ENCODE measurements around the gene MKLN1. TPM values are rescaled to one million over a fixed set of nuclear protein-coding genes. Genes with fewer than 3 reads are reported as not detected.

The MKLN1 gene
- total and polyA plus RNA-seq, 2 of the 4 experiments (the other 2 are of a cell fraction) = 17.5 to 52.0 TPM

DNA sequence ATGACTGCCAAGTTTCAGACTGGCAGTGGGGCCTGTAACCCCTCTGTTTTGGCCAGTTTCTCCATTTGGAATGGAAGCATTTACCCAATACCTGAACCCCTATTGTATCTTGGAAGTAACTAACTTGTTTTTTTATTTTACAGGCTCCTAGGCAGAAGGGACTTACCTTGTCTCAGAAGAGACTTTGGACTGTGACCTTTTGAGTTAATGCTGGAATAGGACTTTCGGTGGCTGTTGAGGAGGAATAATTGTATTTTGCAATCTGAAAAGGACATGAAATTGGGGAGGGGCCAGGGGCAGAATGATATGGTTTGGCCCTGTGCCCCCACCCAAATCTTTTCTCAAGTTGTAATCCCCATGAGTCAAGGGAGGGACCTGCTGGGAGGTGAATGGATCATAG lies 20.0 kb upstream of the MKLN1 start:
- H4K91ac ChIP-seq (ENCODE audit: insufficient read depth, low read depth, low read length) = no peak overlapping the region
- no peak overlapping the region for H3K4ac ChIP-seq (ENCODE audit: low read depth, low read length)
- no peak overlapping the region for H2BK120ac ChIP-seq (ENCODE audit: low read depth, low read length)
- no peak overlapping the region for H3K14ac ChIP-seq (replicated peaks; ENCODE audit: low read depth, low read length)
- no peak overlapping the region for H3K4me3 ChIP-seq (ENCODE audit: insufficient read depth, low read depth, low read length)
- no peak overlapping the region for H2AK9ac ChIP-seq (replicated peaks; ENCODE audit: low read depth, low read length, poor library complexity)
- H2BK15ac ChIP-seq (ENCODE audit: low read depth, low read length) = no peak overlapping the region
- H3K79me1 ChIP-seq (ENCODE audit: low read depth in 1 of 2, low read length in 2 of 2) = no peaks in the 10 kb centered on the region
- DNase-seq (no peak), ATAC-seq (ENCODE audit: low read depth) (no peak)
- peaks cover 6% of the 10 kb centered on the region for H3K9me3 ChIP-seq (ENCODE audit: control insufficient read depth, insufficient read depth, low read length)
- H3K56ac ChIP-seq (ENCODE audit: extremely low read depth, insufficient read depth, low read length) = no peak overlapping the region
- 67% methylated on average over 1 of the region's 1 CpG; no CpG with 5 or more reads in 1 of the 2 experiments for WGBS, 2 experiments (ENCODE audit: extremely low coverage in 2 of 2, insufficient read length in 1 of 2)
- no peak overlapping the region for H3K23ac ChIP-seq (ENCODE audit: low read depth, low read length)
- H3K9me1 ChIP-seq (ENCODE audit: insufficient read depth, low read length) = no peaks in the 10 kb centered on the region
- H3K4me1 ChIP-seq (ENCODE audit: control insufficient read depth, insufficient read depth, low read length) = no peaks in the 10 kb centered on the region
- POLR2A ChIA-PET (ENCODE audit: unreplicated experiment) = no interaction called here
- H3K9ac ChIP-seq (ENCODE audit: low read depth, low read length) = no peak overlapping the region
- TF ChIP-seq, protein P1, sequence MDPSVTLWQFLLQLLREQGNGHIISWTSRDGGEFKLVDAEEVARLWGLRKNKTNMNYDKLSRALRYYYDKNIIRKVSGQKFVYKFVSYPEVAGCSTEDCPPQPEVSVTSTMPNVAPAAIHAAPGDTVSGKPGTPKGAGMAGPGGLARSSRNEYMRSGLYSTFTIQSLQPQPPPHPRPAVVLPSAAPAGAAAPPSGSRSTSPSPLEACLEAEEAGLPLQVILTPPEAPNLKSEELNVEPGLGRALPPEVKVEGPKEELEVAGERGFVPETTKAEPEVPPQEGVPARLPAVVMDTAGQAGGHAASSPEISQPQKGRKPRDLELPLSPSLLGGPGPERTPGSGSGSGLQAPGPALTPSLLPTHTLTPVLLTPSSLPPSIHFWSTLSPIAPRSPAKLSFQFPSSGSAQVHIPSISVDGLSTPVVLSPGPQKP (IDR thresholded peaks at IDR 0.05; ENCODE audit: borderline replicate concordance, low read depth, low read length) = no peak
- TF ChIP-seq RFX5 (IDR thresholded peaks at IDR 0.05; ENCODE audit: low read depth, low read length) (no peak), USF2 (IDR thresholded peaks at IDR 0.05; ENCODE audit: low read depth, low read length) (no peak), RAD21 (IDR thresholded peaks at IDR 0.05; ENCODE audit: low read length) (no peak), NFE2L2 (IDR thresholded peaks at IDR 0.05; ENCODE audit: low read depth, low read length) (no peak), MXI1 (IDR thresholded peaks at IDR 0.05; ENCODE audit: borderline replicate concordance, low read depth, low read length) (no peak), SMC3 (IDR thresholded peaks at IDR 0.05; ENCODE audit: low read depth, low read length) (no peak)
- no peaks in the 10 kb centered on the region for H3K27me3 ChIP-seq (ENCODE audit: control insufficient read depth, insufficient read depth, low read length)
- H3K18ac ChIP-seq (ENCODE audit: low read depth, low read length) = no peak overlapping the region
- in situ Hi-C loops (cut with MboI; ENCODE audit: low sequenced_read_pairs) (no loop called here), intact Hi-C loops (cut with micrococcal nuclease) (no loop called here), dilution Hi-C loops (cut with HindIII; ENCODE audit: low sequenced_read_pairs, unreplicated experiment) (no loop called here)
- no peak overlapping the region for H2AK5ac ChIP-seq (ENCODE audit: low read depth, low read length)
- H3K4me2 ChIP-seq (ENCODE audit: low read depth, low read length) = no peak overlapping the region
- CTCF ChIA-PET = no interaction called here
- H3K36me3 ChIP-seq (ENCODE audit: control insufficient read depth, insufficient read depth, low read length) = no peaks in the 10 kb centered on the region
- BruUV-seq (replicated peaks) = no TSS peak
- H4K20me1 ChIP-seq (ENCODE audit: insufficient read depth, low read length) = no peaks in the 10 kb centered on the region
- H2AFZ ChIP-seq (replicated peaks; ENCODE audit: low read length, poor library complexity) = no peak overlapping the region
- H2BK5ac ChIP-seq (ENCODE audit: low read depth, low read length, poor library complexity, severe bottlenecking) = no peak overlapping the region
- no peak overlapping the region for H3K27ac ChIP-seq (ENCODE audit: insufficient read depth, low read length)
- H2BK20ac ChIP-seq (ENCODE audit: low read depth, low read length) = no peak overlapping the region
- H4K8ac ChIP-seq (ENCODE audit: low read depth in 2 of 2, low read length in 2 of 2) = no peak overlapping the region
- no peak overlapping the region for H4K5ac ChIP-seq (ENCODE audit: low read depth, low read length)
